ELR (cell line): ENCODE measurements around the gene AKR7A2.

Experiments used
- DNase-seq: peaks from one replicate; pipeline ENCODE4 v3.0.0-alpha.2; 2015; ENCODE audit warnings: low read depth

AKR7A2 gene

GRCh38 chr1:19325958-19326747, 14.2 kb upstream of the AKR7A2 start:
- no peak for DNase-seq

GRCh38 chr1:19325368-19325957, 13.5 kb upstream of the AKR7A2 start:
- no peak for DNase-seq

- no peak for DNase-seq
Measured at GRCh38 chr1:19324665-19324990, 12.7 kb upstream of the AKR7A2 start.

- no peak for DNase-seq
Measured at GRCh38 chr1:19323987-19324664, 12.2 kb upstream of the AKR7A2 start.

GRCh38 chr1:19322481-19322880, 10.5 kb upstream of the AKR7A2 start:
- DNase-seq, result no peak

- no peak for DNase-seq
Measured at GRCh38 chr1:19321071-19321470, 9.1 kb upstream of the AKR7A2 start.

- no peak for DNase-seq
Measured at GRCh38 chr1:19319196-19319595, 7.3 kb upstream of the AKR7A2 start.

- no peak for DNase-seq
Measured at GRCh38 chr1:19317126-19317910, 5.4 kb upstream of the AKR7A2 start.

- peak; percentile 81 for DNase-seq
Measured at GRCh38 chr1:19315378-19316198, 3.6 kb upstream of the AKR7A2 start.

- no peak for DNase-seq
Measured at GRCh38 chr1:19313961-19314882, 2.3 kb upstream of the AKR7A2 start.

GRCh38 chr1:19313636-19313959, 1.7 kb upstream of the AKR7A2 start:
- no peak for DNase-seq

GRCh38 chr1:19312782-19313635, 1.1 kb upstream of the AKR7A2 start:
- DNase-seq, result no peak

- DNase-seq, result peak; percentile 44
Measured at GRCh38 chr1:19311503-19311930, 427 bp downstream of the AKR7A2 start.

GRCh38 chr1:19310720-19311502, 1.0 kb downstream of the AKR7A2 start:
- peak; percentile 37 for DNase-seq

- no peak for DNase-seq
Measured at GRCh38 chr1:19310061-19310460, 1.9 kb downstream of the AKR7A2 start.

GRCh38 chr1:19309123-19309813, 2.7 kb downstream of the AKR7A2 start:
- DNase-seq, result peak; percentile 81

GRCh38 chr1:19308509-19308907, 3.4 kb downstream of the AKR7A2 start:
- DNase-seq, result no peak

- DNase-seq, result no peak
Measured at GRCh38 chr1:19307794-19308508, 4.0 kb downstream of the AKR7A2 start.
